Activated naive CD4-positive, alpha-beta T cell treated with anti-CD3 and anti-CD28 coated beads, Interleukin-2, amount 10 ng/mL, durations not matched to agents 7 days and 5 days (primary cell): ENCODE results near the gene NDUFS7.

ENCODE experiments used
- CTCF ChIA-PET: fragments of 350-600 bp; sonication (Branson Sonifier 250); formaldehyde crosslinking; loops from one replicate; lab custom pipeline; 2021; ENCODE audit warnings: antibody characterized with exemption; lab: Charles Lee
- DNase-seq: peaks from one replicate; pipeline ENCODE4 v3.0.0-alpha.2; 2020
- H3K27ac Mint-ChIP-seq: one replicate; pipeline ENCODE4 v1.8.0; 2021; ENCODE audit warnings: mild to moderate bottlenecking, moderate library complexity, mixed read lengths
- H3K27me3 Mint-ChIP-seq: one replicate; pipeline ENCODE4 v1.8.0; 2021; ENCODE audit warnings: mild to moderate bottlenecking, mixed read lengths
- H3K36me3 Mint-ChIP-seq: one replicate; pipeline ENCODE4 v1.8.0; 2021; ENCODE audit warnings: mixed read lengths
- H3K4me1 Mint-ChIP-seq: one replicate; pipeline ENCODE4 v1.8.0; 2021; ENCODE audit warnings: mixed read lengths
- H3K4me3 Mint-ChIP-seq: one replicate; pipeline ENCODE4 v1.8.0; 2021; ENCODE audit warnings: mild to moderate bottlenecking, moderate library complexity, mixed read lengths
- H3K9me3 Mint-ChIP-seq: one replicate; pipeline ENCODE4 v1.8.0; 2021; ENCODE audit warnings: mixed read lengths

The NDUFS7 gene

DNA sequence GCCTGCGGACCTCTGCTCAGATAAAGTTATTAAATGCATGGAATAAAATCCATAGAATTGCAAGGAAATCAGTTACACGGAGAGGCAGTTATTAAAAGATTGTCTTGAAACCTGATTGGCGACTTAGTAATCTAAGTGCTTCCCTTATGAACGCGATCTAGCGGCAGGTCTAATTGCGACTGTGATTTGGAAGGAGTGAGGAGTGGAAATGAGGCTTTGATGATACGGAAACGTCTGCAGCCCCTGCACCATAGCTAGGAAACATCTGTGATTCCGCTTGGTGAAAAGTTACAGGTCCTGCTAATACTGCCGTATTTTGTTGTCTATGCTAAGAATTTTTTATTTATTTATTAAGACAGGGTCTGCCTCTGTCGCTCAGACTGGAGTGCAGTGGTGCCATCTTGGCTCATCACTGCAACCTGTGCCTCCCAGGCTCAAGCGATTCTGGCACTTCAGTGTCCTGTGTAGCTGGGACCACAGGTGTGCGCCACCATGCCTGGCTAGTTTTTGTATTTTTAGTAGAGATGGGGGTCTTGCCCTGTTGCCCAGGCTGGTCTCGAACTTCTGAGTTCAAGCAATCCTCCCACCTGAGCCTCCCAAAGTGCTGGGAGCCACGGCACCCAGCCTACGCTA is 887 bp downstream of the NDUFS7 start:
- Mint-ChIP-seq H3K9me3 (peaks cover 2% of the 10 kb centered on the region), H3K4me1 (peaks cover 27% of the 10 kb centered on the region), H3K36me3 (peaks cover 19% of the 10 kb centered on the region), H3K27me3 (peaks cover 26% of the 10 kb centered on the region), H3K27ac (peak overlapping the region; percentile 82), H3K4me3 (peak overlapping the region; percentile 88)
- CTCF ChIA-PET, result interaction anchor here (1.3 kb wide), 1 partner anchor 13 kb away, joined by 4 read pairs; no protein-coding TSS in a partner anchor
- no peak for DNase-seq

DNA sequence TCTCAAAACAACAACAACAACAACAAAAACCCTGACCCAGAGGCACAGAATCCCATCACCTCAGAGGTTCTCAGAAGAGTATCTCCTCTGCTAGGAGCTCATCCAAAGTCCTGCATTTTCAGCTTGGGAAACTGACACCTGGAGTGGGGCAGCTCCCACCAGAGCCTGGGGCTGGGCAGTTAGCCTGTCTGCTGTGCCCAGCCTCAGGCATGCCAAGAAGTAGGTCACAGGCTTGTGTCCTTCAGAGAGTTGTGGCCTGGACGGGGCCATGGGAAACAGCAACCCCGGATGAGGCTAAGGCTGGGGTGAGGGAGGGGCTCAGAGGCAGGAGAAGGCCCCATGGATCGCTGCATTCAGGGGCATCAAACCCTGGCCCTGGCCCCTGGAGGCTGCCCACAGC is 2.1 kb downstream of the NDUFS7 start:
- Mint-ChIP-seq H3K27ac (no peak overlapping the region), H3K27me3 (peaks cover 17% of the 10 kb centered on the region), H3K36me3 (peaks cover 21% of the 10 kb centered on the region), H3K9me3 (peaks cover 2% of the 10 kb centered on the region), H3K4me3 (peak overlapping the region; percentile 28), H3K4me1 (peaks cover 27% of the 10 kb centered on the region)
- no peak for DNase-seq
- CTCF ChIA-PET, result interaction anchor here (1.3 kb wide), 1 partner anchor 12 kb away, joined by 4 read pairs; no protein-coding TSS in a partner anchor

DNA sequence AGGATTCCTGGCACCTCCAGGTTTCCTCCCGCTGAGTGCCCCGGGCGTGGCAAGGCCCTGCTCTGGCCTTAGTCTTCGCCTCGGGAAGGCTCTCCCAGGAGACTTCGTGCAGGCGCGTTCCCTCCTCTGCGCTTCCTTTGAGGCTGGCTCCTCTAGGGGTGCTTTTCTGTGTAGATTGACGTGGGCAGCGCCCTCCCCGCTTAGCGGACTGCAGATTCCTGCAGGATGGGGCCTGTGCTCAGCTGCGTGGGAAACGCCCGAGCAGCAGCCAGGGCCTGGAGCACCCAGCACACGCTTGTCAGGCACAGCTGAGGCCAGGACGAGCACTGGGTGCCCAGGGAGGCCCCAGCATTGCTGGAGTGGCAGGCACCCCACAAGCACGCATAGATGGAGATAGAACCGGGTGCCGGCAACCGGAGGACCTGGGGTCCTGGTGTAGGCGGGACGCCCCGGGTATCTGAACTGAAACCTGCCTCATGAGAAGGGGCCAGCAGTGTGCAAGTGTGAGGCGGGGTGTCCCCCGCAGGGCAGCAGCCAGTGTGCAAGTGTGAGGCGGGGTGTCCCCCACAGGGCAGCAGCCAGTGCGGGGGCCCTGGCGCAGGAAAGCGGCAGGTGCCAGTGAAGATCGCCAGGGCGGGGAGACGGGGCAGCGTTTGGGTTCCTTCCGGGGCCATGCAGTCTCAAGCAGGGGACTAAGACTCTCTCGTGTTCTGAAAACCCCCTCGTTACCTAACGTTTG is 3.4 kb downstream of the NDUFS7 start:
- Mint-ChIP-seq H3K9me3 (peaks cover 2% of the 10 kb centered on the region), H3K4me3 (no peak overlapping the region), H3K27me3 (peaks cover 8% of the 10 kb centered on the region), H3K4me1 (peaks cover 27% of the 10 kb centered on the region), H3K36me3 (peaks cover 24% of the 10 kb centered on the region), H3K27ac (no peak overlapping the region)
- CTCF ChIA-PET, result no interaction called here
- DNase-seq, result no peak

DNA sequence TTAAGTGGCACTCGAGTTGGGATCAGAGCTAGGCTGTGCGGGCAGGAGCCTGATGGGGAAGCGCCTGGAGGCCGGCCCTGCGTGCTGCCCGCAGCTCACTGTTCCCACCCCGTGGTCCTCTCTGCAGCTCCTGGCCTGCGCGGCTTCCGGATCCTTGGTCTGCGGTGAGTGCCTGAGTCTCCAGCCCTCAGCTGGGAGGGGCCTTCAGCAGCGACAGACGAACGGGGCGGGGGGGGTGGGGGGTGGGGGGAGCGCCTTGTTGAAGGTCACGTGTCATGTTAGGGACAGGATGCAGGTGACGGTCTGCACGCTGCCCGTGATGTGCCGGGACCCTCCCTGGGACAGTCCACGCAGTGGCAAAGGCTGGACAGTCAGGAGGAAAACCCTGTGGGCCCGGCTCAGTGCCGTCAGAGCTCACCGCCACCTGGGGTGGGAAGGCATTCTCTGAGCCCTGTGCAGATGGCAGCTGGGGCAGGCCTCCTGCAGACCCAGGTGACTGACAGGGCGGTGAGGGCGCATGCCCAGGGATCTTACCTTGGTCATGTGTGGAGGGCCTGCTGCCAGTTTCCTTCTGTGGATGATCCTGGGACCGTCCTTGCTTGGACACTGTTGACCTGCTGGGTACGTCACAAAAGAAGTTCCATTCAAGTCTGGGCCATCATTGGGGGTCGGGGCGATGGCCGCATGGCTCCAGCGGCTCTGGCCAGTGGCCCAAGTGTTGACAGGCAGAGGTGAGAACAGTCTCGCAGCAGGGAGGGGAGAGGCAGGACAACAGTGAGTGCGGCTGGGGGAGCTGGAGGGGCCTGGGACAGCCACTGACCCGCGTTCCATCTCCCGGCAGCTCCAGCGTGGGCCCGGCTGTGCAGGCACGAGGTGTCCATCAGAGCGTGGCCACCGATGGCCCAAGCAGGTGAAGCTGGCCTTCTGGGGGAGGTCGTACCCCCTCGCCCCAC is 4.3 kb downstream of the NDUFS7 start:
- Mint-ChIP-seq H3K4me3 (no peak overlapping the region), H3K9me3 (peaks cover 2% of the 10 kb centered on the region), H3K27me3 (peaks cover 8% of the 10 kb centered on the region), H3K27ac (no peak overlapping the region), H3K36me3 (peaks cover 28% of the 10 kb centered on the region), H3K4me1 (peaks cover 24% of the 10 kb centered on the region)
- CTCF ChIA-PET, result no interaction called here
- DNase-seq, result no peak

DNA sequence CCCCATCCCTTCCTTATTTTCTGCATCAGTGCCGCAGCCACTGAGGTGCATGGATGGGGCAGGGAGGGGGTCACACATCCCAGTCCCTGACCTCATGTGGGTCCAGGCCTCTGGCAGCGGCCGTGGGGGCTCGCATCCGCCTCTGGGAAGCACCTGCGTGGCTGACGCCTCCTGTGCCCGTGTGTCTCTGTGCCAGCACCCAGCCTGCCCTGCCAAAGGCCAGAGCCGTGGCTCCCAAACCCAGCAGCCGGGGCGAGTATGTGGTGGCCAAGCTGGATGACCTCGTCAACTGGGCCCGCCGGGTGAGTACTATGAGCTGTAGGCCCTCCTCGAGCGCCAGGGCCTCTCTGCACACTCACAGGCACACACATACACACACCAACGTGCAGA is 4.9 kb downstream of the NDUFS7 start:
- CTCF ChIA-PET, result no interaction called here
- Mint-ChIP-seq H3K27ac (no peak overlapping the region), H3K36me3 (peaks cover 24% of the 10 kb centered on the region), H3K27me3 (peaks cover 1% of the 10 kb centered on the region), H3K4me3 (no peak overlapping the region), H3K4me1 (peaks cover 19% of the 10 kb centered on the region), H3K9me3 (no peaks in the 10 kb centered on the region)
- DNase-seq, result no peak

DNA sequence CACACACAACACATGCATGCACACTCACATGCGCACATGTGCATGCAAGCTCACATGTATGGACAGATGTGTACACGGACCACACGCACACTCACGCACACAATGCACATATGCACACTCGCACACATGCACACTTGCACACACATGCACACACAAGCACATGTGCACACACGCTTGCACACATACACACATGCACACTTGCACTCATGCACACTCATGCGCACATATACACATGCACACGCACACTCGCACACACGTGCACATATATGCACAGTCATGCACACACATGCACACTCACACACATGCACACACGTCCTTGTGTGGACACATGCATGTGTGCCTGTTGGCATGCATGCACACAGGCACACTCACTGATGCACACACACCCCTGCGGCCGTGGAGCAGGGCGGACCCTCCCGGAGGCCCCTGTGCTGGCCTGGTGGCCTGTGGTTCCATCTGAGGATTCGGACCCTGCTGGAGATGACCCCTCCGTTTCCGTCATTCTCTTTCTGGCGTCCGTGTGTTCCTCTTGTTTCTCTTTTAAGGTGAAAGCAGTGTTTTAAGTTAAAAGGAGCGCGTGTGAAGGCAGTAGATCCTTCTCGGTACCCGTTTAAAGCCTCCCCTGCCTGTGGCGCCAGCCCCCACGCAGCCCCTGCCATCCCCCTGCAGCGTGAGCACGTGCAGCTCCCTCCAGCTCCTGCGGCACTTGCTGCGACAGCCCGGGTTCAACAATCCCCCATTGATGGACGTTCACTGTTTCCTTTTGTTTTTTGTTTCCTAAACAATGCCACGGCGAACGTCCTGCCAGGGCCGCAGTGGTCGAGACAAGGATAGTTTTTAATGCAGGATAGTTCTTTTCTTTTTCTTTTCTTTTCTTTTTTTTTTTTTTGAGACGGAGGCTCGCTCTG is 5.6 kb downstream of the NDUFS7 start:
- peaks cover 19% of the 10 kb centered on the region for H3K4me1 Mint-ChIP-seq
- no peaks in the 10 kb centered on the region for H3K27me3 Mint-ChIP-seq
- H3K4me3 Mint-ChIP-seq, result no peak overlapping the region
- CTCF ChIA-PET, result no interaction called here
- H3K27ac Mint-ChIP-seq, result peak overlapping the region; percentile 55
- no peaks in the 10 kb centered on the region for H3K9me3 Mint-ChIP-seq
- H3K36me3 Mint-ChIP-seq, result peaks cover 22% of the 10 kb centered on the region
- DNase-seq, result no peak

DNA sequence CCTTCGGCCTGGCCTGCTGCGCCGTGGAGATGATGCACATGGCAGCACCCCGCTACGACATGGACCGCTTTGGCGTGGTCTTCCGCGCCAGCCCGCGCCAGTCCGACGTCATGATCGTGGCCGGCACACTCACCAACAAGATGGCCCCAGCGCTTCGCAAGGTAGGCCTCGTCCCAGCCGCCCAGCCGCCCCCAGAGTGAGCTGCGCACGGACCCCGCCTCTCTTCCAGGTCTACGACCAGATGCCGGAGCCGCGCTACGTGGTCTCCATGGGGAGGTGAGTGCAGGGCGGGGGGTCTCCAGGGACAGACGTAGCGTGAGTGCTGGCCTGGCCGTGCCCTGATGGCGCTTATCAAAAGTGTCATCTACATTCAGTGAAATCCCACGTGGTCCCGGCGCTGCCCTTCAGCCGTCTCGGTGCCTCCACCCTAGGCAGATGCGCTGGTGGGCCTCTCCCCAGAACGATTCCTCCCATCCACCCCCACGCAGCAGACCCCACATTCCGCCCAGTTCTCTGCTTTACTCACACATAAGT is 7.2 kb downstream of the NDUFS7 start:
- Mint-ChIP-seq H3K9me3 (no peaks in the 10 kb centered on the region), H3K4me1 (peaks cover 7% of the 10 kb centered on the region), H3K27me3 (no peaks in the 10 kb centered on the region), H3K36me3 (peaks cover 22% of the 10 kb centered on the region), H3K27ac (no peak overlapping the region), H3K4me3 (no peak overlapping the region)
- no peak for DNase-seq
- CTCF ChIA-PET, result no interaction called here

DNA sequence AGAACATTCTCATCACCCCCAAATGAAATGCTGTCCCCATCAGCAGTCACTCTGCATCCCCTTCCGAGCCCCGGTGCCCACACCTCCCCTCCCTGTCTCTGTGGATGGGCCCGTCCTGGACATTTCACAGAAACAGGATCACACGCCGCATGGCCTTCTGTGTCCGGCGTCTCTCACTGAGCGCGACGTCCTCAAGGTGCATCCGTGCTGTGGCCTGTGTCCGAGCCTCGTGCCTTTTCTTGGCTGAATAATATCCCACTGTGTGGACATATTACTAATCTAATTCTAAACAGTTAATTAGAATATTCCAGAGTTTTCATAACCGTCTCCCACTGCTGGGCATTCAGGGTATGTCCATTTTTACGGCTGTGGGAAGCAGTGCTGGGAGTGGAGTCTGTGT is 8.7 kb downstream of the NDUFS7 start:
- DNase-seq, result no peak
- no peak overlapping the region for H3K4me3 Mint-ChIP-seq
- no peaks in the 10 kb centered on the region for H3K27me3 Mint-ChIP-seq
- H3K36me3 Mint-ChIP-seq, result peaks cover 22% of the 10 kb centered on the region
- CTCF ChIA-PET, result interaction anchor here (0.7 kb wide), 1 partner anchor 16 kb away, joined by 3 read pairs; no protein-coding TSS in a partner anchor
- H3K9me3 Mint-ChIP-seq, result no peaks in the 10 kb centered on the region
- H3K27ac Mint-ChIP-seq, result no peak overlapping the region
- H3K4me1 Mint-ChIP-seq, result peaks cover 9% of the 10 kb centered on the region

DNA sequence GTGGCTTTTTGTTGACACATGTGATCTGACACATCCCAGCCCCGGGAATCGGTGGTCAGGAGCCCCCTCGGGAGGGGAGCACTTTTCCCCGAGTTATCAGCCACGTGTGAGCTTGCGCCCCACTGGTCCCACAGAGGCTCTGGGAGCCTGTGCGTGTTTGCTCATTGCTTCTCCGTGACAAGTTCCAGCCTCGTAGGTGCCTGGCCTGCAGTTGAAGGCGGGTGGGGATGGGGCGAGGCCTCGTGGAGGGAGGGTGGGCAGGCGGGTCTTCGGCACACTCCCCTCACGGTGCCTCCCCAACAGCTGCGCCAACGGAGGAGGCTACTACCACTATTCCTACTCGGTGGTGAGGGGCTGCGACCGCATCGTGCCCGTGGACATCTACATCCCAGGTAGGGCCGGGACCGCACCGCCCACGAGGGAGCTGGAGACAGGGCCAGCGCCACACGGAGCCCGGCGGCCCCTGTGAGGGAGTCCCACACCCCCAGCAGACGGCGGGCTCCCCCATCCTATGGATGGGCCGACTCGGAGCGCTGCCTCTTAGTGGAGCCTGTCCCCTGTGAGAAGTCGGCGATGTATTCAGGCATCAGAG is 9.3 kb downstream of the NDUFS7 start:
- Mint-ChIP-seq H3K27ac (no peak overlapping the region), H3K4me1 (peaks cover 9% of the 10 kb centered on the region), H3K27me3 (no peaks in the 10 kb centered on the region), H3K36me3 (peaks cover 22% of the 10 kb centered on the region), H3K9me3 (no peaks in the 10 kb centered on the region), H3K4me3 (no peak overlapping the region)
- CTCF ChIA-PET, result interaction anchor here (0.7 kb wide), 1 partner anchor 17 kb away, joined by 3 read pairs; no protein-coding TSS in a partner anchor
- DNase-seq, result no peak

DNA sequence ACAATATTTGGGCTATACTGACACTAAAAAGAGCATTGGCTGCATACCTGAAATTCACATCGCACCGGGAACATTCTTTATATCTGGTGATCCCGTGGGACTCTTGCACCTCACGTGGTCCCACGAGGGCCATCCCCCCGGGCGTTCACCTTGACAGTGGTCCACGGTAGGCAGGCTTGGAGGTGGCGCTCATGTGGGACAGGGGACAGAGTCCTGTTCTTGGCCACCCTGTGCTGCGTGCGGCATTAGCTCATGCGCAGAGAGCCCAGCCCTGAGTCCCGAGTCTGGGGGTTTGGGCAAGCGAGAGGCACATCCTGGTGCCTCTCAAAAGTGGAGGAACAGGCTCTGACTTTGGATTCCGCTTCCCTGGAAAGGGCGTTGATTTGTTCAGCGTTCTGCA is 10.1 kb downstream of the NDUFS7 start:
- Mint-ChIP-seq H3K4me3 (no peak overlapping the region), H3K36me3 (peaks cover 16% of the 10 kb centered on the region), H3K9me3 (no peaks in the 10 kb centered on the region), H3K27me3 (no peaks in the 10 kb centered on the region), H3K4me1 (peaks cover 11% of the 10 kb centered on the region), H3K27ac (no peak overlapping the region)
- DNase-seq, result no peak
- CTCF ChIA-PET, result no interaction called here

DNA sequence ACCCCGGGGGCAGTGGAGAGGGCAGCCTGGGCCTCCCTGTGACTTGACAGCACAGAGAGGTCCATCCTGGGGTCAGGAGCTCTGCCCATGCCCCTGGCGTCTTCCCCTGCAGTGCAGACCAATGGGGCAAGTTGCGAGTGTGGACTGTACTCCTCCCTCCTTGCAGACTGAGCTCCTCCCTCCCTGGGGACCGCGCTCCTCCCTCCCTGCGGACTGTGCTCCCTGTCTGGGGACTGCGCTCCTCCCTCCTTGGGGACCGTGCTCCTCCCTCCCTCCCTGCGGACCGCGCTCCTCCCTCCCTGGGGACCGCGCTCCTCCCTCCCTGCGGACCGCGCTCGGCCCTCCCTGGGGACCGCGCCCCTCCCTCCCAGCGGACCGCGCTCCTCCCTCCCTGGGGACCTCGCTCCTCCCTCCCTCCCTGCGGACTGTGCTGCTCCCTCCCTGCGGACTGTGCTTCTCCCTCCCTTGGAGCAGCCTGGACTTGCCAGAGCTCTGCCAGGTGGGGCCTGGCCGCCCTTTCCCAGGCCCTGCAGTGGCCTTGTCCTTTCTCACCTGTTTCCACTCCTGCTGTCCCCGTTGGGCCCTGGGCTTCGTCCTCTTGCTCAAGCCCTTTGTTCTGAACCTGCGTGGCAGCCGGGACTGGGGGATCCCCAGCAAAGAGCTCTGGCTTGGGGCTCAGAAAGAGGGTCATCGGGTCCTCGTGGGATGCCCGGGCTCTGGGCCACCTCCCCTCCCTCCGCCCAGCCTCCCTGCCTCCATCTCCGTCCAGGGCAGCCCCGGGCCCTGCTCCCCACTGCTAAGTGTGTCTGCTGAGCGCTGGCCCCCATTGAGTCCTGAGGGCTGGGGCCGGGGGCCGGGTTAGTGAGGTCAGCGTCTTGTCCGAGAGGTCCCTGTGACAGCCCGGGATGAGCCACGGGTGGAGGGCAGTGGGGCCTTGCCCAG is 10.8 kb downstream of the NDUFS7 start:
- Mint-ChIP-seq H3K27me3 (no peaks in the 10 kb centered on the region), H3K4me3 (no peak overlapping the region), H3K36me3 (peaks cover 10% of the 10 kb centered on the region), H3K4me1 (peaks cover 11% of the 10 kb centered on the region), H3K9me3 (no peaks in the 10 kb centered on the region), H3K27ac (no peak overlapping the region)
- CTCF ChIA-PET, result no interaction called here
- DNase-seq, result no peak
